Activated CD8-positive, alpha-beta T cell treated with anti-CD3 and anti-CD28 coated beads, Interleukin-2, amount 10 ng/mL, durations not matched to agents 7 days and 5 days (primary cell): Measurements from ENCODE around the gene RFX4. TPM values are rescaled to one million over a fixed set of nuclear protein-coding genes. Genes with fewer than 3 reads are reported as not detected.

Source experiments
- ATAC-seq: fragments of 150-1000 bp; cut with Tn5 transposase; one replicate; pipeline ENCODE4 v1.10.0; 2021; ENCODE audit warnings: moderate library complexity
- CTCF ChIA-PET: fragments of 350-600 bp; sonication (Branson Sonifier 250); formaldehyde crosslinking; loops from one replicate; lab custom pipeline; 2021; ENCODE audit warnings: antibody characterized with exemption; lab: Charles Lee
- POLR2A ChIA-PET: fragments of 350-600 bp; sonication (Branson Sonifier 250); formaldehyde crosslinking; loops from one replicate; lab custom pipeline; 2021; ENCODE audit warnings: antibody characterized with exemption; lab: Charles Lee
- DNase-seq: peaks from one replicate; pipeline ENCODE4 v3.0.0-alpha.2; 2020
- H3K27ac Mint-ChIP-seq: one replicate; pipeline ENCODE4 v1.8.0; 2021; ENCODE audit warnings: mild to moderate bottlenecking, mixed read lengths
- H3K27me3 Mint-ChIP-seq: one replicate; pipeline ENCODE4 v1.8.0; 2021; ENCODE audit warnings: low read depth, mixed read lengths
- H3K36me3 Mint-ChIP-seq: one replicate; pipeline ENCODE4 v1.8.0; 2021; ENCODE audit warnings: low read depth, mixed read lengths
- H3K4me1 Mint-ChIP-seq: one replicate; pipeline ENCODE4 v1.8.0; 2021; ENCODE audit warnings: low read depth, mixed read lengths
- H3K4me3 Mint-ChIP-seq: one replicate; pipeline ENCODE4 v1.8.0; 2021; ENCODE audit warnings: mild to moderate bottlenecking, mixed read lengths
- H3K9me3 Mint-ChIP-seq: one replicate; pipeline ENCODE4 v1.8.0; 2022; ENCODE audit warnings: mixed read lengths; ENCODE audit not compliant: insufficient read depth
- total RNA-seq, 2 experiments: library from RNA; stranded (reverse); gene quantifications; one replicate each; pipeline ENCODE4 v1.2.3, GENCODE V29; 2021

The RFX4 gene
- total RNA-seq, 2 experiments from 2014 or later: not detected

- POLR2A ChIA-PET: no interaction called here
- CTCF ChIA-PET: no interaction called here
- ATAC-seq (no peak), DNase-seq (no peak)
- Mint-ChIP-seq H3K4me3 (no peak overlapping the region), H3K9me3 (no peaks in the 10 kb centered on the region), H3K27ac (no peak overlapping the region), H3K36me3 (no peaks in the 10 kb centered on the region), H3K4me1 (no peaks in the 10 kb centered on the region), H3K27me3 (peaks cover 10% of the 10 kb centered on the region)
These were observed 69.8 kb downstream of the RFX4 start for GRCh38 chr12:106652510-106653015.

DNA sequence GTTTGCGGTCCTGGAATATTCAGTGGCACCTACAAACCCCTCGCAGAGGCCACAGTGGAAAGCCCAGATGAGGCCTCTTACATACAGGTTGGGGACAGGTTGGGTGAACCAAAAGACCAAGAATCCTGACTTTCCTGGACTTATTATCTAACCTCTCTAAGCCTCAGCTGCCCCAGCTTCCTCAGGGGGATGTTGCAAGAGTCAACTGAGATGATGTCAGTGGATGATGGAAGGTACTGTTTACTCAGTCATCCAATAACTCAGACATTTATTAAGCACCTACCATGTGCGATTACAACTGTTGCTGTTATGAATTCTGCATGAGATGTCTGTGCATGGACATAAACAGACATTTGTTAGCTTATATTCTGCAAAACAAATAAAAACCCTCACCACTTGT is 72.8 kb downstream of the RFX4 start:
- CTCF ChIA-PET: no interaction called here
- DNase-seq (no peak), ATAC-seq (no peak)
- Mint-ChIP-seq H3K9me3 (no peaks in the 10 kb centered on the region), H3K4me3 (no peak overlapping the region), H3K36me3 (no peaks in the 10 kb centered on the region), H3K27ac (no peak overlapping the region), H3K27me3 (peaks cover 9% of the 10 kb centered on the region), H3K4me1 (no peaks in the 10 kb centered on the region)
- POLR2A ChIA-PET: no interaction called here

DNA sequence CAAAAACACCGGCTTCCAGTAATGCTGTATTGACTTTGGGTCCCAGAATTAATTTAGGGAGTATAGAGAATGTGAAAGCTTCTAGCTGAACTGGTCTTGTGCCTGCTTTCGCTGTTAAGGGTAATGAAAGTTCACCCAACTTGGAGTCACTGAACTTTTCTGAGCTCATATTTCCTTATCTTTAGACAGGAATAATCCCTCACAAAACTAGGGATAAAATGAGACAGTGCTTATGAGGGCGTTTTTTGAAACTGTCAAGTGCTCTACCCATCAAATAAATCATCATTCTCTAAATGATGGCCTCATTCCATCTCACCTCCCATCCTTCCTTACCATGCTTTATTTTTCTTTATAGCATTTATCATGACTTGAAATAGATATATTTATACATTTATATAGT is 74.7 kb downstream of the RFX4 start:
- peaks cover 9% of the 10 kb centered on the region for H3K27me3 Mint-ChIP-seq
- POLR2A ChIA-PET: no interaction called here
- no peaks in the 10 kb centered on the region for H3K36me3 Mint-ChIP-seq
- no peaks in the 10 kb centered on the region for H3K4me1 Mint-ChIP-seq
- no peak for DNase-seq
- CTCF ChIA-PET: interaction anchor here (0.6 kb wide), 1 partner anchor 273 kb away, joined by 3 read pairs; no protein-coding TSS in a partner anchor
- H3K9me3 Mint-ChIP-seq: peaks cover 2% of the 10 kb centered on the region
- no peak overlapping the region for H3K4me3 Mint-ChIP-seq
- H3K27ac Mint-ChIP-seq: no peak overlapping the region
- ATAC-seq: no peak

GRCh38 chr12:106663385-106663784 is 80.6 kb downstream of the RFX4 start:
- CTCF ChIA-PET: no interaction called here
- Mint-ChIP-seq H3K27ac (no peak overlapping the region), H3K36me3 (no peaks in the 10 kb centered on the region), H3K4me3 (no peak overlapping the region), H3K27me3 (peaks cover 14% of the 10 kb centered on the region), H3K4me1 (no peaks in the 10 kb centered on the region), H3K9me3 (peaks cover 27% of the 10 kb centered on the region)
- POLR2A ChIA-PET: no interaction called here
- no peak for ATAC-seq
- no peak for DNase-seq

- Mint-ChIP-seq H3K27me3 (peaks cover 39% of the 10 kb centered on the region), H3K4me1 (no peaks in the 10 kb centered on the region), H3K4me3 (no peak overlapping the region), H3K27ac (no peak overlapping the region), H3K9me3 (peaks cover 12% of the 10 kb centered on the region), H3K36me3 (no peaks in the 10 kb centered on the region)
- ATAC-seq: no peak
- no peak for DNase-seq
- CTCF ChIA-PET: no interaction called here
- POLR2A ChIA-PET: no interaction called here
These were observed 86.4 kb downstream of the RFX4 start for GRCh38 chr12:106669216-106669615.

DNA sequence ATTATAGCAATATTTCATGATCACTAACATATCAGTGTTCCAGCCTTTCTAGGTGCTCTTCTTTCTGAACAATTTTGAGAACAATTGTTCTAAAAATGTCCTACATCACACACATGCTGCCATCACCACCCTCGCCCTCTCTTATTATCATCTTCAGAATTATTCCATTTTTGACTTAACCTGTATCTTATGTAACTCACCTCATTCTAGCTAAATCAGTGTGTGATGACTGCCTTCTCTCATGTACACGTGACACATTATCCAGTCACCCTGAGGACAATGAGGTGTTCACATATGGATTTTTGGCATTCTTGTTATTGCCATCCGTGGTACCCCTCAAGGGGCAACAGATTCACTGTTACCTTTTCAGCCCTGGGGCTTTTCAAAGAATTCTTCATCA is 87.3 kb downstream of the RFX4 start:
- POLR2A ChIA-PET: no interaction called here

GRCh38 chr12:106671840-106672239 is 89.0 kb downstream of the RFX4 start:
- ChIA-PET POLR2A (no interaction called here), CTCF (no interaction called here)
- ATAC-seq: no peak
- Mint-ChIP-seq H3K27ac (no peak overlapping the region), H3K27me3 (peaks cover 31% of the 10 kb centered on the region), H3K4me3 (no peak overlapping the region), H3K36me3 (no peaks in the 10 kb centered on the region), H3K4me1 (no peaks in the 10 kb centered on the region), H3K9me3 (no peaks in the 10 kb centered on the region)
- DNase-seq: no peak

More for the DNA sequence above, 87.3 kb downstream of the RFX4 start:
- Mint-ChIP-seq H3K4me1 (no peaks in the 10 kb centered on the region), H3K27ac (no peak overlapping the region), H3K36me3 (no peaks in the 10 kb centered on the region), H3K4me3 (no peak overlapping the region), H3K27me3 (peaks cover 39% of the 10 kb centered on the region), H3K9me3 (peaks cover 6% of the 10 kb centered on the region)
- DNase-seq (no peak), ATAC-seq (no peak)
- CTCF ChIA-PET: no interaction called here

DNA sequence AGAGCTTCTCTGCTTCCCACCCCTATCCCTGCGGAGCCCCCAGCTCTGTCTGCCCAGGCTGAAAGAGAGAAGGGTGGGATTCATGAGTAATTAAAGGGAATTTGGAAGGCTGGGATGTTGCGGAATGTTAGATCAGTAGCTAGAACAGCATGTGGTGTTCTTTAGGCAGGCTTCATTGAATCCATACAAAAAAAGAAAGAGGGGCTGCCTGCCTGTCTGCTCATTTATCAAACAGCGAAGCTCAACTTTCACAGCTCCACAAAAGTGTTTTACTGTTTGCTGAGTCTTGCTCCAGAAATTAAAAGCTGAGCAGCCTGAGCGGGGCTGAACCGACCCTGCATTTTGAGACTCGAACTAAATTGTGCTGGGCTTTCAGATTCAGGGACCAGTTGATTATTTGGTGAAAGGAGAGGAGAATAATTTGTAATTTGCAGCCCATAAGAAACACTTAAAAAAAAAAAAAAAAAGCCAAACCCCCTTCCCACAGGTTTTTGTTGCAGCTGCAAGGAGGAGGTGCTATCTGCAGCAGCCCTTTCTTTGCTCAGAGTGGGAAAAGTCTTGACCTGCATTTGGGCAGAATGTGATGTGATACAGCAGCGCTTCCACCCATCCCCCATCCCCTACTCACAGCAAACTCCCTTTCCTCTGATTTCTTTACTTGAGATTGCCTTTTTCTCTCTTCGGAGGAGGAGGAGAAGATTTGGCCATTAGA is 89.7 kb downstream of the RFX4 start:
- H3K36me3 Mint-ChIP-seq: no peaks in the 10 kb centered on the region
- H3K9me3 Mint-ChIP-seq: no peaks in the 10 kb centered on the region
- no peak for ATAC-seq
- no peak for DNase-seq
- POLR2A ChIA-PET: no interaction called here
- no peak overlapping the region for H3K4me3 Mint-ChIP-seq
- no peaks in the 10 kb centered on the region for H3K4me1 Mint-ChIP-seq
- H3K27ac Mint-ChIP-seq: no peak overlapping the region
- H3K27me3 Mint-ChIP-seq: peaks cover 29% of the 10 kb centered on the region
- CTCF ChIA-PET: no interaction called here

GRCh38 chr12:106673141-106673540 is 90.3 kb downstream of the RFX4 start:
- no peaks in the 10 kb centered on the region for H3K4me1 Mint-ChIP-seq

DNA sequence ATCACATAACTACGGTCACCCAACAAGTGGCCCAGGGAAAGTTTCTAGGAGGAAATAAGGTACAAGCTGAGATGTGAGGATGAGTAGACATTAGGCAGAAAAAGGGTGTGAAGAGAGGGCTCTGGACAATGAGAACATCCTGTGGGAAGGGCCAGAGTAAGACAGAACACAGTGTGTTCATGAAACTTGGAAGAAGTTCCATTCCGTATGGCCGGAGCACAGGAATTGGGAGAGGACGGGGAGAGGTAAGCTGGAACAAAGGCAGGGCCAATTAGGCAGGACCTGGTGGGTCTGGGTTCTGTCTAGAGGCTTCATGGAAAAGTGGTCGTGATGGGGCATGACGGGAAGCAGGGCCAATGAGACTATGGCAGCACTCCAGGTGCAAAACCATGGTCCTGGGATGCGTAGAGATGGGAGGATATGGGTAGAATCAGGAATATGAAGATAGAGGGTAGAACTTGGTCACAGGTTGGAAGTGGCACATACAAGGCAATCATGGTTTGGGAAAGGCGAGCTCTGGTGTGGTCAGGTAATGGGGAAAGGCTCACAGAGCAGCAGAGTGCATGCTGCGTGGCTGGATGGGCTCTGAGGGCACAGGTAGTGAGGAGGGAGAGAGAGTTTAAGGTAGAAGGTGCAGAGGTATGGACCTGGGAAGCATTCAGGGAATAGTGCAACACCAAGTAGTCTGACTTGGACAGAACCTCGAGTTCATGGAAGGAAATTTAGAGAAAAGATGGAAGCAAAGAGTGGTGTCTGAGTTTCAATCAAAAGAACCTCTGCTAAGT is 93.0 kb downstream of the RFX4 start:
- ChIA-PET POLR2A (interaction anchor here (0.6 kb wide), 1 partner anchor 283 kb away, joined by 3 read pairs; no protein-coding TSS in a partner anchor), CTCF (no interaction called here)
- Mint-ChIP-seq H3K27ac (no peak overlapping the region), H3K4me1 (no peaks in the 10 kb centered on the region), H3K36me3 (no peaks in the 10 kb centered on the region), H3K4me3 (no peak overlapping the region), H3K9me3 (no peaks in the 10 kb centered on the region), H3K27me3 (peaks cover 18% of the 10 kb centered on the region)
- DNase-seq (peak; percentile 2), ATAC-seq (no peak)

More at GRCh38 chr12:106673141-106673540, 90.3 kb downstream of the RFX4 start:
- ChIA-PET POLR2A (no interaction called here), CTCF (no interaction called here)
- no peak for ATAC-seq
- Mint-ChIP-seq H3K9me3 (no peaks in the 10 kb centered on the region), H3K27ac (no peak overlapping the region), H3K36me3 (no peaks in the 10 kb centered on the region), H3K27me3 (peaks cover 25% of the 10 kb centered on the region), H3K4me3 (no peak overlapping the region)
- no peak for DNase-seq

DNA sequence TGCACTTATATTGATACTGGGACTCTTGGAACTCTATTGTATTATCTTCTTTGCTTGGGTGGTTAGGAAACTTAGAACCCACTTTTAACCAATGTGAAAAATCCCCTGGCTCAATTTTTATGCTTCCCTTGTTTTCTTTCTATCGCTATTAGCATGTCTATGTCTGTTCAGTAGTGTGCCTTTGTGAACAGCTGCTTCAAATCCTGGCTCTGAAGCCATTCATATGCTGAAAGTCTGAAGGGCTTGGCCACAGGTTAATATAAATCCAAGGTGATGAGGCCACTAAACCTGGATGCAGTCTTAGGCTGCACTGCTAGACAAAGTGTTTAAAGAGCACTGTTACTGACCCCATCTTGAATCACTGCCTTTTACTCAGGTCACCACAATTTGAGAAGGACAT is 96.8 kb downstream of the RFX4 start:
- CTCF ChIA-PET: no interaction called here
- no peak for ATAC-seq
- no peak overlapping the region for H3K4me3 Mint-ChIP-seq
- H3K9me3 Mint-ChIP-seq: no peaks in the 10 kb centered on the region
- no peaks in the 10 kb centered on the region for H3K36me3 Mint-ChIP-seq
- POLR2A ChIA-PET: no interaction called here
- DNase-seq: no peak
- H3K27ac Mint-ChIP-seq: no peak overlapping the region
- H3K4me1 Mint-ChIP-seq: no peaks in the 10 kb centered on the region
- H3K27me3 Mint-ChIP-seq: peaks cover 7% of the 10 kb centered on the region

GRCh38 chr12:106680280-106680679 is 97.5 kb downstream of the RFX4 start:
- no peak for DNase-seq
- no peak for ATAC-seq
- Mint-ChIP-seq H3K27ac (no peak overlapping the region), H3K36me3 (no peaks in the 10 kb centered on the region), H3K27me3 (peaks cover 7% of the 10 kb centered on the region), H3K4me3 (no peak overlapping the region), H3K9me3 (no peaks in the 10 kb centered on the region), H3K4me1 (no peaks in the 10 kb centered on the region)
- POLR2A ChIA-PET: no interaction called here
- CTCF ChIA-PET: no interaction called here
